ENCODE data around the gene DMRT1.

GRCh38 chr9:980640-981039, 139.1 kb downstream of the DMRT1 start:
- TF ChIP-seq MYNN (tag by site-specific recombination; IDR thresholded peaks at IDR 0.05; ENCODE audit: borderline replicate concordance), result no peak
- TF ChIP-seq CTCF (tag by site-specific recombination; IDR thresholded peaks at IDR 0.05), result no peak
- no peak for TF ChIP-seq ZBTB7A (tag by site-specific recombination; IDR thresholded peaks at IDR 0.05; ENCODE audit: low read depth)
- no peak for TF ChIP-seq ZNF362 (tag by site-specific recombination; IDR thresholded peaks at IDR 0.05)

Data from HEK293 (cell line).